Gastroesophageal sphincter (tissue), 3 donors: ENCODE measurements around the gene USP44.

Experiments used
- POLR2A ChIP-seq, 2 donors: fragments of 450-650 bp; IDR thresholded peaks; one replicate each; pipeline ENCODE4 v1.6.1; 2017; ENCODE audit warnings: antibody characterized with exemption in 2 of 2, mild to moderate bottlenecking in 2 of 2, moderate library complexity in 1 of 2
- TF ChIP-seq, protein P1 (sequence below), 4 experiments: fragments of 200-600 bp in 2 of 4; fragments of 450-650 bp in 2 of 4; sonication (generic) in 1 of 4; IDR thresholded peaks; one replicate each; pipeline ENCODE4 v1.5.1; 2017 to 2019; ENCODE audit warnings: antibody characterized with exemption in 4 of 4, mild to moderate bottlenecking in 2 of 4, moderate library complexity in 2 of 4

- TF ChIP-seq, protein P1, sequence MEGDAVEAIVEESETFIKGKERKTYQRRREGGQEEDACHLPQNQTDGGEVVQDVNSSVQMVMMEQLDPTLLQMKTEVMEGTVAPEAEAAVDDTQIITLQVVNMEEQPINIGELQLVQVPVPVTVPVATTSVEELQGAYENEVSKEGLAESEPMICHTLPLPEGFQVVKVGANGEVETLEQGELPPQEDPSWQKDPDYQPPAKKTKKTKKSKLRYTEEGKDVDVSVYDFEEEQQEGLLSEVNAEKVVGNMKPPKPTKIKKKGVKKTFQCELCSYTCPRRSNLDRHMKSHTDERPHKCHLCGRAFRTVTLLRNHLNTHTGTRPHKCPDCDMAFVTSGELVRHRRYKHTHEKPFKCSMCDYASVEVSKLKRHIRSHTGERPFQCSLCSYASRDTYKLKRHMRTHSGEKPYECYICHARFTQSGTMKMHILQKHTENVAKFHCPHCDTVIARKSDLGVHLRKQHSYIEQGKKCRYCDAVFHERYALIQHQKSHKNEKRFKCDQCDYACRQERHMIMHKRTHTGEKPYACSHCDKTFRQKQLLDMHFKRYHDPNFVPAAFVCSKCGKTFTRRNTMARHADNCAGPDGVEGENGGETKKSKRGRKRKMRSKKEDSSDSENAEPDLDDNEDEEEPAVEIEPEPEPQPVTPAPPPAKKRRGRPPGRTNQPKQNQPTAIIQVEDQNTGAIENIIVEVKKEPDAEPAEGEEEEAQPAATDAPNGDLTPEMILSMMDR (IDR thresholded peaks at IDR 0.05), result no peak
- no peak for TF ChIP-seq POLR2A (IDR thresholded peaks at IDR 0.05)
Observed at GRCh38 chr12:95551913-95552516, 739 bp upstream of the USP44 start.
